ENCODE data around the gene CBLC.
A peak's percentile ranks its signal among the peaks of the same experiment; 100 is the strongest.

Gene CBLC

GRCh38 chr19:44746946-44747738, 30.5 kb upstream of the CBLC start:
- DNase-seq: peak; percentile 84 to 93 (median 87)

DNA sequence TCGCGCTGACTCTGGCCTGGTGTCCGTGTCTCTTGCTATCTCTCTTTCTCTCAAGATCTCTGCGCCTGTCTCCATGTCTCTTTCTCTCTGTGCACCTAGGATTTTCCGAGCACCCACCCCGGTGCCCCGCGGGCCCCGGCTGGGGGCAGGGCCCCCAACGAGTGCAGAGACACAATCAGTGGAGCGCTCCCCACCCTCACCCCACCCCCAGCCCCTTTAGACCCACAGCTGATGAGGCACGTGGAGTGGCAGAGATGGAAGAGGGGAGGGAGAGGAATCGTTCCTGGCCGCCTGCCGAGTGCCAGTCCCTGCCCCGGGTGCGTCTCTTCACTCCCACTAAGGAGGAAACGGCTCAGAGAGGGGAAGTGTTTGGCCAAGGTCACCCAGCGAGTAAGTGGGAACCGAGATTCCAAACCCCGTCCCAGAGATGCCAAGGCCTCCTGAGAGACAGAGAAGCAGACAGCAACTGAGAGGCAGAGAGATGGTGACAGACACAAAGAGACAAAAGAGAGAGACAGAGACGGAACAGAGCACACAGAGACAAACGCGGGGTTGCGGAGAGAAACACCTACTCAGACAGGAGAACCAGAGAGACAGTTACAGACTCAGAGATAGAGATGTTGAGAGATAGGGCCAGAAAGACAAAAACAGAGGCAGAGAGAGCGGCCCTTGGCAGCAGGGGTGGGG, 29.8 kb upstream of the CBLC start:
- DNase-seq: peak in 2 of 5 experiments; percentile 14 to 18

GRCh38 chr19:44748426-44749254, 29.1 kb upstream of the CBLC start, which contains the start of gene BCL3:
BCL3 (plus strand) TSS chr19:44748708; CDS start chr19:44748791, 83 bp downstream.
- peak; percentile 35 to 91 (median 71) for DNase-seq

- no peak for DNase-seq
Observed at GRCh38 chr19:44749292-44749691, 28.4 kb upstream of the CBLC start.

DNA sequence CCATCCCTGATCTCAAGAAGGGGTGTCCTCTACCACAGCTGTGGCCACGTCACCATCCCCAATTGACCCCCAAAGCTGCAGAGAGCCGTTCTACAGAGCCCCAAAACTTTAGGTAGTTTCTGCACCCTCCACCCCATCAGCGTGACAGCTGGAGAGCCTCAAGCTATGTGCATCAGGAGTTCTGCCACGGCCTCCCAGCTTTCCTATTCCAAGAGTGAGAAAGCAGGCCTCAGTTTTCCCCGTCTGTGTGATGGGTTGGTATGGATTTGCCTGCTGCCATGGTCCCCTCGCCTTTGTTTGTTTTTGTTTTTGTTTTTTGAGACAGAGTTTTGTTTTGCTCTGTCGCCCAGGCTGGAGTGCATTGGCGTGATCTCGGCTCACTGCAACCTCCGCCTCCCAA, 27.7 kb upstream of the CBLC start:
- DNase-seq: no peak

- DNase-seq: peak in 1 of 5 experiments; percentile 53
Observed at GRCh38 chr19:44752123-44752815, 25.4 kb upstream of the CBLC start.

DNA sequence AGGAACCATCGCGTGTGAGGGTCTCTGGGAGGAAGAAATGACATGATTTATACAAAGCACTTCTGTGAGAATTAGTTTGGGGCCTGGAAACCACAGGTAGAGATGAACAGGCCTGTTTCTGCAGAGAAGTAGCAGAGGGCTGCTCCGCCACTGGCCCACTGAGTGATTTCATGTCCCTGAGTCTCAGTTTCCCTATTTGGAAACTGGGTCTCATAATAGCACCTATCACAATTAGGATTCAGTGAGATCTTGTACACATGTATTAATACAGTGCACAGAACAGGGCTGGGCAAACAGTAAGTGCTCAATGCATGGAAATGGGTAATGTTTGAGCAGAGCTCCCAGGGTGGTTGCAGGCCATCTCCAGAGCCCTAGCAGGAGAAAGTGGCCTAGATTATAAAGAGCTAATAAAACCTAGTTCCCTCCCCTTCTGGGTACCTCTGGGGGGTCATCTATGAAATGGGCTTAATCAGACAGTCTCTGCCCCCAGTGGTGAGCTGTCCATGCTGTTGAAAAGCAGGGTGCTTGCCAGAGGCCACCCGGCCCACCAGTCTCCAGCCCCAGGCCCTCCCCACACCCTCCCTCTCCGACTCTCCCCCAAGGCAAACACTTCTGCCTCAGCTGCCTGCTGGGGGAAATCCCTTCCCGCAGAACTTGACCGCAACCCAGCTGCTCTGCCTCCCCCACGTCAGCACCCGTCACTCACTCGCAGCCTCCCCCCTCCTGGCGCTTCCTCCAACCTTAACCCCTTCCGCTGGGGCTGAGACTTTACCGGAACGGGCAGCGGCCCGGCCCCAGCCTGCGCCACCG, 24.7 kb upstream of the CBLC start:
- peak; percentile 81 to 99 (median 93) for DNase-seq

DNA sequence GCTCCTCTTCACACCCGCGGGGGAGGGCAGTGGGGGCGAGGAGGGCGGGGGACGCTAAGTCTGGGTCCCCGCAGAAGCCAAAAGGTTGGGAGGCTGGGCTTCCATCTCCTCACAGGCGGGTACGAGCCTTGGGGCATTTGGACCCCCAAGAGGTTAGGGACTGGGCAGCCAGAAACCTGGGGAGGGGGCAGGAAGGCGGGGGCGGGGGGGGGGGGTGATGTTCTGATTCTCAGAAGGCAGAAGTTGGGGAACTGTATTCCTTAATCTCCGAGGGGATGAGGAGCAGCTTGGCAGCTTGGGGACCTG, 24.1 kb upstream of the CBLC start:
- no peak for DNase-seq

GRCh38 chr19:44753932-44754749, 23.5 kb upstream of the CBLC start:
- DNase-seq: peak in 4 of 5 experiments; percentile 33 to 81 (median 42)

DNA sequence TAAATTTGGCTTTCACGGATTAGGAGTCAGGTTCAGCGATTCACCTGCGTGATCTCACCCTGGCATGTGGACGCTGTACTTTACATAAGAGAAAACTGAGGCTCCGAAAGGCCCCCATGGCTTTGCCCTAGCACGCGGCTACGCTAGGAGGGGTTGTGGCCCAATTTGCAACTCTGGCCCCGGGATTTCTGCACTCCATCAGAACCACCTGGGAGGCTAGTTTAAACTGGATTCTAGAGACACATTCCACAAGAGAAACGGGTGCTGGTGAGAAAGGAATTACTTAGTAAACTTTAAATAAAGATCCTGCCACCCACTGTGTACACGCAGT, 23.0 kb upstream of the CBLC start:
- no peak for DNase-seq

- no peak for DNase-seq
Observed at GRCh38 chr19:44755219-44755618, 22.5 kb upstream of the CBLC start.

- DNase-seq: no peak
Observed at GRCh38 chr19:44756089-44756562, 21.6 kb upstream of the CBLC start.

- DNase-seq: no peak
Observed at GRCh38 chr19:44757057-44757734, 20.5 kb upstream of the CBLC start.

GRCh38 chr19:44757735-44758505, 19.8 kb upstream of the CBLC start:
- no peak for DNase-seq

- DNase-seq: no peak
Observed at GRCh38 chr19:44758596-44758995, 19.1 kb upstream of the CBLC start.

- DNase-seq: no peak
Observed at GRCh38 chr19:44759083-44759804, 18.4 kb upstream of the CBLC start.

DNA sequence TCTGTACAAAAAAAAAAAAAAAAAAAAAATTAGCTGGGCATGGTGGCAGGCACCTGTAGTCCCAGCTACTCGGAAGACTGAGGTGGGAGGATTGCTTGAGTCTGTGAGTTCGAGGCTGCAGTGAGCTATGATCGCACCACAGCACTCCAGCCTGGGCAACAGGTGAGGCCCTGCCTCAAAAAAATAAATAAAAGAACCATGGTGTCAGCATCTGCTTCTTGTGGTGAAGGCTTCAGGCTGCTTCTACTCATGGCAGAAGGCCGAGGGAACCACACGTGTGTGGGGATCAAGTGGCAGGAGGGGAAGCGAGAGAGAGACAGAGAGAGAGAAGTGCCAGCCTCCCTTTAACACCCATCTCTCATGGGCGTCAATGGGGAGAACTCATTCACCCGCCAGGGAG, 15.7 kb upstream of the CBLC start:
- no peak for DNase-seq

DNA sequence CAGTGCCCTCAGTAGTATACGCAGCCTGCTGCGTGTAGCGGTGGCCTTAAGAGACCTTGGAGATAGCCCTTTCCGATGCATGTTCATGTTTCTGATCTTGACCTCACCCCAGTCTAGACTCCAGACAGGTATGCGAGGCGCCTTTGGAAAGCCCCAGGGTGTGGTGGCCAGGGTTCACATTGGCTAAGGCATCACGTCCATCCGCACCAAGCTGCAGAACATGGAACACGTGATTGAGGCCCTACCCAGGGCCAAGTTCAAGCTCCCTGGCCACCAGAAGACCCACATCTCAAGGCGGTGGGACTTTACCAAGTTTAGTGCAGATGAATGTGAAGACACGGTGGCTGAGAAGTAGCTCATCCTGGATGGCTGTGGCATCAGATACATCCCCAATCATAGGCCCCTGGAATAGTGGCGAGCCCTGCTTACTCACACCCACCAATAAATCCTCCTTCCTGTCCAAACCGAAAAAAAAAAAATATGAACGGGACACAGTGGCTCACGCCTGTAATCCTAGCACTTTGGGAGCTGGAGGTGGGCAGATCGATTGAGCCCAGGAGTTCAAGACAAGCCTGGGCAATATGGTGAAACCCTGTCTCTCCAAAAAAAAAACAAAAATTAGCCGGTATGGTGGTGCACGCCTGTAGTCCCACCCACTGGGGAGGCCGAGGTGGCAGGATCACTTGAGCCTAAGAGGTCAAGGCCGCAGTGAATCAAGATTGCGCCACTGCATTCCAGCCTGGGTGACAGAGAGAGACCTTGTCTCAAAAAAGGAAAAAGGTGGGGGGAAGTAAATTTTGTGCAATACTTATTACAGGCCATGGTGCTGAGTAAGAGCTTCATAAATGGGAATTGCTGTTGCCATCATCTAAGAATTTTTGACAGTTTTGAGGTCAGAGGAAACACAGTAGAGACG, 12.4 kb upstream of the CBLC start:
- DNase-seq: no peak

Measured in T-helper 2 cell (primary cell).